Epidermal melanocyte (primary cell): ENCODE data around the gene SPECC1.
"Not testable (repeated sequence)": the region's sequence is repeated elsewhere in the genome, so short reads cannot be mapped to it uniquely, and the experiment has no call there.

Experiments
- DNase-seq: peaks from one replicate; pipeline ENCODE4 v3.0.0; 2011; ENCODE audit warnings: low spot score; ENCODE audit not compliant: insufficient read length

The SPECC1 gene

DNA sequence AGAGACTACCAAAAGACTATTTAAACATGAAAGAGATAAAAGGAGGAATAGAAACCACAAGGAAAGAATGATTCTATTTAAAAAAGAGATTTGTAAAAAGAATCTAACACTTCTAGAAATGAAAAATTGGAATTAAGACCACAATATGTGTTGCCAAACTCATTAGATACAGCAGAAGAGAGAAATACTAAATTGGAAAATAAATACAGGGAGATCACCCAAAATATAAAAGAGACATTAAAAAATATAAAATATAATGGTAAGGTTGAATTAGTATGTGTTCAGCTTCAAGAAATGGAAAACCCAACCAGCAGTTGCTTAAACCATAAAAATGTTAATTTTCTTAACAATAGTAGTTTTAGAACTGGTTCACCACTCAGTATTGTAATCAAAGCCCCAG lies 297.8 kb downstream of the SPECC1 start:
- DNase-seq = no peak

DNA sequence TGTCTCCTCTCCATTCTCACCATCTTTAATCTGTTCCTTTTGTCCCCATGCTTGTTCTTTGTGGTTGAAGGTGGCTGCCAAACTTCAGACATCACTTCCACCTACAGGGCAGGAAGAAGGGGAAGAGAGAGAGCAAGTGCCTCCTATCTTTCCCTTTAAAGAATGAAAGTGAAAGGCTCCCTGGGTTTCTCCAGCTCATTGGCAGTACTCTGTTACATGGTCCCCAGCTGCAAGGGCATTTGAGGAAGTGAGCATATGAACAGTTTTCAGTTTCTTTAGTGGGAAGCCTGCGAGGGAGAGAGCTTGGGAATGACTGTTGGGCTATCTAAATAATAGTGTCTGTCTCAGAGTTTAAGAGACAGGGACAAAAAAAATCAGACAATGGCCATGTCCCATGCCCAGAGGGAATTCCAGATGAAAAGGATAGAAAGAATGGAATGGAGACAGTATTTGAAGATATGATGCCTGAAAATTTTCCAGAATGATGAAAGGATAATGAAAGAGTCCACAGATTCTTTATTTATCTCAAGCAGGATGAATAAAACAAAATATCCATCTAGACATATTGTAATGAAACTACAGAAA lies 298.3 kb downstream of the SPECC1 start:
- no peak for DNase-seq

DNA sequence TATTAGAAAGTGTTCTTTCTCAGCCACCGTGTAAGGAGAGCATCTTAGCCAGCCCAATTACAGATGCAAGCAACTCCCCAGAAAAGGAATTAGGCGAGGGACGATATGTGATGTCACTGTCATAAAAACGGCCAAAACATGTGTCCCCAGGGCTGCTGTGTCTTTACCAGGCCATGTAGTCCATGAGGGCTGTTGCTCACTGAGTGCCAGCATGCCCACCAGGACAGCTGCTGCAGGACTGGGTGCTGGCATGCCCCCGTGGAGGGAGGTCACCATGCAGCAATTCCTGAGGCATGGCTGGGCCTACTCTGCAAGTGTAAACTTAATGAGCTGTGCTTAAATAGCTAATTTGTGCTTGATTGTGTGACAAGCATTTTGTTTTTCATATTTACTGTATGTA lies 301.3 kb downstream of the SPECC1 start:
- DNase-seq = no peak

DNA sequence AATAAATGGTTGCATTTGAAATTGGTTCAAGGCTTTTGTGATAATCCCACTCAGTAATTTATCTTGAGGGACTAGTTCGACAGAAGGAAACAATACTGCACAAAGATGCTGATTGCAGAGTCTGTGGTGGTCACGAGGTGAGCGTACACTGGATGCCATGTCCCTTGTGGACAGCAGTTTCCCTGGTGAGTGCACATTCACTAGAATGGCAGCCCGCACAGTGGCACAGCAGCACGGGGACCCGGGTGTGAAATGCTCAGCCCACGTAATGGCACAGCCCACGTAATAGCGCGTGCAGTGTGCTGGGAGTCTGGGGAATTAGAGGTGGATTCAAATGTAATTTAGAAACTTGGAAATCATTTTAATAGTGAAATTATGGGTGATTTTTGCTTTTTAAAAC lies 304.1 kb downstream of the SPECC1 start:
- DNase-seq = no peak

GRCh38 chr17:20313891-20314290 lies 304.7 kb downstream of the SPECC1 start:
- DNase-seq = no peak

DNA sequence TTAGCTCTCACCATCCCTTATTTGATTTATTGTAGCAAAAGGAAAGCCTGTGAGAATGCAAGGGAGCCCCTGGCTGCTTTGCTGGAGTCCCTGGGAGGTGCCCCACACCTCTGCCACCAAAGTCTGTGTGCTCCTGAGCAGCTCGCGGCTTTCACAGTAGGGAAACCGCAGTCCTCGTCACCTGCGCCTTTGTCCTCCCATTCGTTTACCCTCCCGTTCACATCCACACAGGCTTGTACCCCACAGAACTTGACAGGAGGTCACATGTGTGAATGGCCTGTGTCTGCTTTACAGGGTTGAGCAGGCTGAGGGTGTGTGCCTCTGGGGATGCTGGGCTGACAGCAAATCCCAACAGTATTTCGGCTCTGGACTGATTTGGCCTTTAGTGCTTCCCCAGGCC lies 305.7 kb downstream of the SPECC1 start:
- no peak for DNase-seq

GRCh38 chr17:20315311-20315710 lies 306.2 kb downstream of the SPECC1 start:
- no peak for DNase-seq

DNA sequence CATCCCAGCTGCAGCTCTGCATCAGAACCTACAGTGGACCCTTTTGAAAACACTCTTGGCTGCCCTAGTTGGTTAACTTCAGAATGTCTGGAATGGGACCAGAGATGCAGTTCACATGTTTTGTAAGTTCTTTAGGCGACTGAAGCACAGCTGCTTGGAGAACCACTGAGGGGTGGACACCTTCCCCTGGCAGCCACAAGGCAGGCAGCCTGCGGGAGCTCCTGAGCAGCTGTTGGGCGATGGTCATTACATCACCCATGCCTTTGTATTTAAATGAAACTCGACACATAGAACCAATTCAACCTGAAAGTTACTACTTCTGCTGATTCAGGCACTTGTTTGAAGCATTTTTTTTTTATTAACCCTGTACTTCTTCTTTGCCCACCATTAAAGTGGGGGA lies 306.7 kb downstream of the SPECC1 start:
- DNase-seq = no peak

DNA sequence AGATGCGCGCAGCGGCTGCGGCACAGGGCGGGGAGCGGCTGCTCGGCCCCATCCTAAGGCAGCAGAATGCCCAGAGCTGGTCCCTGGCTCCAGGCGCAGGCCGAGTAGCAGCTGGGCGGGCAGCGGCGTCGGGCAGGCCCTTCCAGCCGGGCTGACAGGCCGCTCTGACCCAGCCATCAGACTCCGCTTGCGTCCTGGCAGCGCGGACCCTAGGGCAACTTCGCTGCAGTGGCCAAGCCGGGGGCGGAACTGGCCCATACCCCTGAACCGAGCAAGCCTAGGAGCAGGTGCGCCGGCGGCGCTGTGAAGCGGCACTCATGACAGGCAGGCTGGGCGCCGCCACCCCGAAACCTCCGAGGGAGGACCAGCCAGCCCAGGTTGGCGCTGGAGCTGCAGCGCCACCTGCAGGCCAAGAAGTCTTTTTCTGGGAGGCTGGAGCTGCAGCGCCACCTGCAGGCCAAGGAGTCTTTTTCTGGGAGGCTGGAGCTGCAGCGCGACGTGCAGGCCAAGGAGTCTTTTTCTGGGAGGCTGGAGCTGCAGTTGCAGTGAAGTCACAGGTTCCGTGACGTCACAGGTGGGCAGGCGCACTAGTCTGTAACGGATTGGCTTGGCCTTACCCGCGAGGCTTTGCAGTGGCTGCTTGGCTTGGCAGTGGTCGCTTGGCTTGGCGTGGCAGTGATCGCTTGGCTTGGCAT lies 311.5 kb downstream of the SPECC1 start:
- DNase-seq = not testable (repeated sequence)

DNA sequence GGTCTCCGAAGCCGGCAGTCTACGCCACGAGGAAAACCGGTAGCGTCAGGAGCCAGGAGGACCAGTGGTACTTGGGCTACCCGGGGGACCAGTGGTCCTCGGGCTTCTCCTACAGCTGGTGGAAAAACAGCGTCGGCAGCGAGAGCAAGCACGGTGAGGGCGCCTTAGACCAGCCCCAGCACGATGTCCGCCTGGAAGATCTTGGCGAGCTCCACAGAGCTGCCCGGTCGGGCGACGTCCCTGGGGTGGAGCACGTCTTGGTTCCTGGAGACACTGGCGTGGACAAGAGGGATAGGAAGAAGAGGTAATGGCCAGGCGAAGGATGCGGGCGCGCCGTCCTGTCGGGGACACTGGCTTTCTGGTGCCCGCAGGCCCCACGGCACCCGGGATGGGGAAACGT lies 312.2 kb downstream of the SPECC1 start:
- not testable (repeated sequence) for DNase-seq

- not testable (repeated sequence) for DNase-seq
Observed at GRCh38 chr17:20327739-20328138, 318.6 kb downstream of the SPECC1 start.

DNA sequence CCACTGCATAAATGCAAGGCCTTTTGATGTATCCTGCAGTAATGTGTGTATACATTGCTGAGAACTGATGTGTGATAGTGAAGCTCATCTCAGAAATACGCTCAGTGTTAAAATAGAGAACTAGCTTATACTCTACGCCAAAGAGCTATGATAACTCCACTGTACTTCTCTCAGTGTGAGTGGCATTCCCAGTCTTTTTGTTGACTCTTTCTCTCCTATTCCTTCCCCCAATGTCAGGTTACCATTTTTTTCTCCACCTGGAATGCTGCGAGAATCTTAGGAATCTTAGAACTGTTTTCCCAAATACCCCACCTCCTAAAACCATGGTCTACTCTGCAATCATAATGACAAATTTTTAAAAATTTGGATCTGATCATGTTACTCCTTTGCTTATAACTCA lies 342.2 kb downstream of the SPECC1 start:
- DNase-seq = not testable (repeated sequence)

GRCh38 chr17:20352567-20352966 lies 343.4 kb downstream of the SPECC1 start:
- DNase-seq = not testable (repeated sequence)

DNA sequence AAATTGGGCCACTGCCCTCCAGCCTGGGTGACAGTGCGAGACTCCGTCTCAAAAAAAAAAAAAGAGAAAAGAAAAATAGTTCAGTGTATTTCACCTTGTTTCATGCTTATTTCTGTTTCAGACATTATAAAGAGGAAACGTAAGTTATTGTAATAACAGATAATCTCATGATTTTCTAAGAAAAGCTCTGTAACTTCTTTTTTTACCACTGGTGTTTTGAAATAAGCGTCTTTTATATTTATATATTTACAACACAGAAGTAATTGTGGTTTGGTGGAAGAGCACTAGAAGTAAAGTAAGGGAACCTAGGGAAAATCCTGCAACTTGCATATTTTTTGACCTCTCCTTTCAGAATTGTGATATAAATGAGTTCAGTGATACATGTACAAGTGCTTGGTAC lies 354.7 kb downstream of the SPECC1 start:
- DNase-seq = not testable (repeated sequence)
